GM19372 (cell line): ENCODE measurements around the gene TSPY10.
"Not testable (repeated sequence)": the region's sequence is repeated elsewhere in the genome, so short reads cannot be mapped to it uniquely, and the experiment has no call there.

Source experiments
- ATAC-seq: cut with Tn5 transposase; IDR thresholded peaks from one replicate; pipeline ENCODE4 v1.9.1; 2021; ENCODE audit warnings: mild to moderate bottlenecking, low read depth, moderate library complexity; ENCODE audit not compliant: unreplicated experiment

TSPY10 gene, protein sequence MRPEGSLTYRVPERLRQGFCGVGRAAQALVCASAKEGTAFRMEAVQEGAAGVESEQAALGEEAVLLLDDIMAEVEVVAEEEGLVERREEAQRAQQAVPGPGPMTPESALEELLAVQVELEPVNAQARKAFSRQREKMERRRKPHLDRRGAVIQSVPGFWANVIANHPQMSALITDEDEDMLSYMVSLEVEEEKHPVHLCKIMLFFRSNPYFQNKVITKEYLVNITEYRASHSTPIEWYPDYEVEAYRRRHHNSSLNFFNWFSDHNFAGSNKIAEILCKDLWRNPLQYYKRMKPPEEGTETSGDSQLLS

DNA sequence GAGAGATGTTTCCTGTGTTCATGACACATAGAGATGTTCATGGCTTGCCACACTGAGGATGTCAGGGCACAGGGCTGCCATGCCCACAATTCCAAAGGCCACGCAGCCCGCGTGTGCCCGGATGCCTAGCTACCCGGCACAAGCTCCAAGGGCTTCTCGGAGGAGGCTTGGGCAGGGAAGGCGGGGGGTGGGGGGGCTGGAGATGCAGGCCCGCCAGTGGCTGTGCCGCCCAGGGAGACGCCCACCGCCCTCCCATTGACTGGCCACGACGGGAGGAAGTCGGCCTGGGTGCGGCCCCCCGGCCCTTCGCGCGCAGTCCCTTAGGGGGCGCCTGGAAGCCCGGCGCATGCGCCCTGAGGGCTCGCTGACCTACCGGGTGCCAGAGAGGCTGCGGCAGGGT is at the start of gene TSPY10:
Gene TSPY10 (plus strand): TSS at position 301 of the 400 bp plus-strand sequence. CDS start 46 bp downstream, at position 347.
- ATAC-seq = not testable (repeated sequence)

DNA sequence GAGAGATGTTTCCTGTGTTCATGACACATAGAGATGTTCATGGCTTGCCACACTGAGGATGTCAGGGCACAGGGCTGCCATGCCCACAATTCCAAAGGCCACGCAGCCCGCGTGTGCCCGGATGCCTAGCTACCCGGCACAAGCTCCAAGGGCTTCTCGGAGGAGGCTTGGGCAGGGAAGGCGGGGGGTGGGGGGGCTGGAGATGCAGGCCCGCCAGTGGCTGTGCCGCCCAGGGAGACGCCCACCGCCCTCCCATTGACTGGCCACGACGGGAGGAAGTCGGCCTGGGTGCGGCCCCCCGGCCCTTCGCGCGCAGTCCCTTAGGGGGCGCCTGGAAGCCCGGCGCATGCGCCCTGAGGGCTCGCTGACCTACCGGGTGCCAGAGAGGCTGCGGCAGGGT is 40.7 kb upstream of the TSPY10 start, which contains the start of gene TSPY9:
Gene TSPY9 (plus strand): TSS at position 301 of the 400 bp plus-strand sequence. CDS start 46 bp downstream, at position 347.
- not testable (repeated sequence) for ATAC-seq

DNA sequence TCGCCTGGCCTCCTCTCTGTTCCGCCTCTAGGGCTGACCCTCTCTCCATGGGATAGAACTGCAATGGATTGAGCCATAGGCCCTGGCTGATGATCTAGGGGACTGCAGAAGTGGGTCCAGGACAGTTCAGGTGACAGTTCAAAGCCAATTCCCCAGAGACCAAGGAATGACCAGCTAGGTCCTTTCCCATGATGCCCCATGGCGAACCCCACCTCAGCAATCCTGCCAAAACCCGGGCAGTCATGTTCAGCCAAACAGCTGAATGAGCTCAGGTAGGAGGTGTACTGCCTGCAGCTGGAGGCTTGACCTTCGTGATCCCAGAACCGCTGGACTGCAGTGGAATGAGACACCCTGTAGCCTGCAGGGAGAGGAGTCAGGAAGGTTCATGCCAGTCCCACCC is 23.3 kb upstream of the TSPY10 start:
- not testable (repeated sequence) for ATAC-seq

DNA sequence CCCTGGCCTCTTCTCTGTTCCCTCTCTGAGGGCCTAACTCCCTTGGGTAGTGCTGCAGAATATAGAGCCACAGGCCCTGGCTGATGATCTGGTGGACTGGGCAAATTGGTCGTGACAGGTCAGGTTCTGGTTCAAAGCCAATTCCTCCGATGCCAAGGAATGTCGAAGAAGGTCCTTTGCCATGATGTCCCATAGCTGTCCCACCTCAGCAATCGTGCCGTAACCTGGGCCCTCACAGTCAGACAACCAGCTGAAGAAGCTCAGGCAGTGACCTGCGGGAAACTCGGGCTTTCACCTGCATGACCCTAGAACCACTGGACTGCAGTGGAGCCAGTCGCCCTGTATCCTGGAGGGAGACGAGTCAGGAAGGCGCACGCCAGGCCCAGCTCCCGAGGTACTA is 11.4 kb upstream of the TSPY10 start:
- not testable (repeated sequence) for ATAC-seq
